GM19328 (cell line): ENCODE results near the gene OTUB1.
"Not testable (repeated sequence)": the region's sequence is repeated elsewhere in the genome, so short reads cannot be mapped to it uniquely, and the experiment has no call there.

Experiments used
- ATAC-seq: cut with Tn5 transposase; IDR thresholded peaks from one replicate; pipeline ENCODE4 v1.9.1; 2021; ENCODE audit warnings: mild to moderate bottlenecking, moderate library complexity; ENCODE audit not compliant: unreplicated experiment

The OTUB1 gene

DNA sequence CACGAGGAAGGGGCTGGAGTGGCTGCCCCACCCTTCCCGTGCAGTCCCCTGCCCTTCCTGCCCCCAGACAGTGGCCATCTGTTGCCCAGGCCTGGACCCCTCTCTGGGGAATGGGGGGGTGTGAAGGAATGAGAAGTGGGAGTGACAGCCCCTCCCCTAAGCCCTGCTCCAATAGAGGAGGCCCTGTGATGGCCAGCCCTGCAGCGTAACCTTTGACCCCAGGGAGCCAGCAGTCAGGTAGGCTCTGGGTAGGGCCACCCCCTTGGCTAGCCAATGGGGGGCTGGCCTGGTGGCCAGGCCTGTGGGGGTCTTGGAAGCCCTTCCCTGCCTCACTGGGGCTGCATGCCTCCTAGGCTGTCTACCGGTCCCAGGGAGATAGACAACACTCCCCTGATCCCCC is 56.1 kb downstream of the OTUB1 start:
- no peak for ATAC-seq

DNA sequence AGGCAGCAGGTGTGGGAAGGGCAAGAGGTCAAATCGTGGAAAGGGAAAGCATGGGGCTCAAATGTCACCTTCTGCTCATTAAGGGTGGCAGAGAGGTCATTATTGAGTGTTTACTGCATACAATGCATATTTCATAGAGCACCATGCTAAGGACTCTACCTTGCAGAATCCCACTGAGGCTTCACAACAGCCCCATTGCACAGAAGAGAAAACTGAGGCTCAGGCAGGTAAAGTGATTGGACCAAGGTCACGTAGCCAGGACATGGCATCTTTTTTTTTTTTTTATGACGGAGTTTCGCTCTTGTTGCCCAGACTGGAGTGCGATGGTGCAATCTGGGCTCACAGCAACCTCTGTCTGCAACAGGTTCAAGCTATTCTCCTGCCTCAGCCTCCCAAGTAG is 57.3 kb downstream of the OTUB1 start:
- no peak for ATAC-seq

DNA sequence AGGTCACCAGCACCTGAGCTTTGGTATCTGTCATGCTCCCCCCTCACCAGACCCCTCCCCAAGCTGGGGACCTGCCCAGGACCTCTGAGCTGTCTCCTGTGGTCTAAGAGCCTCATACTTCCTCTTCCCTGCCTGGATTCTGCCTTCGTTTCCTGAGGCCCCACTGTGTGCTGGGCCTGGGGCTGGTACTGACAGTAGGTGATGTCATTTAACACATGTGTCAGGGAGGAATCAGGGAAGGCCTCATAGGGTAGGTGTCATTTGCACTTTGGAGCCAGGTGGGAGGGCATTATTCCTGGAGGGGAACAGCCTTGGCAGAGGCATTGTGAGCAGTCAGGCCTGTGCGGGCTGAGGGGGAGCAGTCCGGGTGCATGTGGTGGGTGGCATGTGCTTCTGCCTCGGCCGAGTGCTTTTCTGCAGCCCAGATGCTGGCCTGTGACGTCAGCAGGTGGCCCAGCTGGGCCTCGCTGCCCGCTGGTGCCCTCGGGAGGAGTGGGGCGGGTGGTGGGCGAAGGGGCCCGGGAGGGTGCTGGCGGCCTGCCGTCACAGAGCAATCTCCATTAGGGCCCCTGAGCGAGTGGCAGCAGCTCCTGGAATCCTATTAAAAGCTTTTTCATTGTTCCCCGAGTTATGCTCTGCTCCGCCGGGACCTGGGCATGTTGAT is 58.6 kb downstream of the OTUB1 start:
- no peak for ATAC-seq

DNA sequence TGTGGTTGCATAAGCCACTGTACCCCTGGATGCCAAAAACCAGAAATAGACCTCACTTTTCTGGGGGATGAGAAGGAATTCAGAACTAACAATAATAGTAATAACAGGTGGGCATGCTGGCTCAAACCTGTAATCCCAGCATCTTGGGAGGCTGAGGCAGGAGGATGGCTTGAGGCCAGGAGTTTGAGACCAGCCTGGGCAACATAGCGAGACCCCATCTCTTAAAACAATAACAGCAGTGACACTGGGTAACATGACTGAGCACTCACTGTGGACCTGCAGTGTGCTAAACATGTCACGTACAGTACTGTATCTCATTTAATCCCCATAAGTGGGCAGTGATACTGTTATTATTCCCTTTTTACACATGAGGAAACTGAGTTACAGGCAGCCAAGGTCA is 59.5 kb downstream of the OTUB1 start:
- ATAC-seq = no peak

- ATAC-seq = not testable (repeated sequence)
Measured at GRCh38 chr11:64047373-64047772, 61.1 kb downstream of the OTUB1 start.
